Tongue (tissue), 2 donors: Measurements from ENCODE around the gene CHID1. TPM values are rescaled to one million over a fixed set of nuclear protein-coding genes. Genes with fewer than 3 reads are reported as not detected.

Source experiments
- DNase-seq: peaks from one replicate; pipeline ENCODE4 v3.0.0-alpha.2; 2015
- total RNA-seq: library from RNA; depleted of rRNA; stranded (reverse); fragments of >200 nt; gene quantifications from one replicate; pipeline ENCODE4 v1.2.3, GENCODE V29; 2014

Gene CHID1
- total RNA-seq, 1 donor from 2014 or later, result 46.4 TPM

DNA sequence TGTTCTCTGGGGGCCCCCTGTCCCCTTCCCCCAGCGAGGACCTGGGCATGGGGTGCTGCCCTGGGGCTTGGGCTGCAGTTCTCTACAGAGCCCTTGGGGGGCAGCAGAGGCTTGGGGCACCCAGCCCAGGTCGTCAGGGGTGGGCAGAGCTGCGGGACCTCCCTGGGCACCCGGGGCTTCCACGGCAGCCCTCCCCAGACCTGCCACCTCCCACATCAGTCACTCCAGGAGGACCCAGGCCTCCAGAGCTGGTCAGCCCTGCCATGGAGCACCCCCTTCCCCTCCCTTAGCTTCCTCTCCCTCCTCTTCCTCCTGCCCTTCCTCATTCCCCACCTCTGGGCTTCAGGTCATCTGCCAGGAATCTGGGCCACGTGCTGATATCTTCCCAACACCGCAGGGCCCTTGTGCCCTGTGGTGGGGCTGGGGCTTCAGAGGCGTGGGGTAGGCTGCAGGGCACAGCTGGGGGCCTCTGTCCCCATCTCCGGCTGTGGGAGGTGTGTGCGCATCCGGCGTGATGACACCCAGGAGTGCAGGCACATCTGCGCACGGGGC, 62.2 kb downstream of the CHID1 start:
- DNase-seq, result no peak

DNA sequence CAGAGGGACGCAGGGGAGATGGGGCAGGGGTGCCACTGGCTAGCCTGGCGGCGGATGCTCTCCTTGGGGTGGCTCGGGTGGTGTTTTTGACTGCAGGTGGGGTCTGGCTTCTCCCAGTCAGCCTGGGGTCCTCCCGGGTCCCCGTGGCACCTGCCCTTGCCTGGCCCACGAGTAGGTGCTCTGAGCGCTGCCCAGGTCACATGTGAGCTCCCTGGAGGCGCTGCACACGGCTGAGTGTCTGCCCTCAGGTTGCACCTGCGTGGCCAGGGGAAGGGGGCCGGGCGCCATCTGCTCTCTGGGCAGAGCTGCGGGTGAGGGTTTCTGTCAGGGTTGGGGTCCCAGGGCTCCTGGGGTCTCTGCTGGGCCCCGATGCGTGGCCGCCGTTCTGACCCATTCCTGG, 62.7 kb downstream of the CHID1 start:
- no peak for DNase-seq

DNA sequence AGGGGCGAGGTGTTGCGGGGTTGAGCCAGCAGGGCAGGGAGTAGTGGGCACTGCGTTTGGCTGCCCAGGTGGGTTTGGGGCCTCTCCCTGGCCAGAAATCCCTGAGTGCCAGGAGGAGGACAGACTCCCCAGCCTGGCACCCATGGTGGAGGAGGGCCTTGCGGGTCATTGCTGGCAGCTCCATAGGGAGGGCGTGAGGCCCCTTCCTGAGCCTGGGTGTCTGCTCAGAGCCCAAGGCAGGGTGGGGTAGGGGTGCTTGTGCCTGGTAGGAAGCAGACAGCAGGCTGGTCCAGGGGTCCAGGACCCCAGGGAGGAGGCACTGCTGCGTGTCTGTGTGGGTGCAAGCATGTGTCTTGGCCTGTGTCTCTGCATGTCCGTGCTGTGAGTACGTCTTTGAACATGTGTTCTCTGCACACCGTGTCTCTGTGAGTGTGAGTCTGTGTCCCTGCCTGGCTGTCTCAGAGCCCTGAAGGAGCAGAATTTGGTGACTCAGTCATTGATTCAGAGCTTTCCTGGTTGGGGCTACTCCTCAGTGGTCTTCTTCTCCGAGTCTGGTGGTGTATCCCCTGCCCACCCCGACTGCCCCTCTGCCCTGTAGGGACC, 64.0 kb downstream of the CHID1 start:
- no peak for DNase-seq

DNA sequence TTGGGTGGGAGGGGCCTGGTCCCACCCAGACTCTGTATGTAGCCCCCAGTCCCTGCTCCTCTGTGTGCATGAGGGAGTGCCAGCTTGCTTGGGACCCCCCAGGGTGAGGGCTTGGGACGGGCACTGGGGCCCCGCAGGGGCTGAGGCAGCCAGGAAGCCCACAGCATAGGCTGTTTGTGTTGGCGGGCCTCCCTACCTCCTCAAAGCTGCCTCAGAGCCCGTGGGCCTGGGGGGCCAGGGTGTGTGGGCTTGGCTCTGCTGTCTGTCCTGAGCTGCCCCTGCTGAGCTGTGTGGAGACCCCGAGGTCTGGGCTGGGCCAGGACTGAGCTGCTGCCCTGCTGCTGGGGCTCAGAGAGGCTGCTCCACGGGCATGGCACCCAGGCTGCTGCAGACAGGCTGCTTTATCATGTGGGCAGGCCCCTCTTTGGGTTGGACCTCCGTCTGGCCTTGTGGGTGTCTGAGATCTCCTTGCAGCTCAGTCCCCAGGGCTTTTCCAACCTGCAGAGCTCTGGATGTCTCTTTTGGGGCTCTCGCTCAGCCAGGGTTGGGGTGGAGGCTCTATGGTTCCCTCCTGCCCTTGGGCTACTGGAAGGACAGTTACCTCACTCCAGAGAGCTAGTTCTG, 64.6 kb downstream of the CHID1 start:
- DNase-seq, result peak; percentile 60

DNA sequence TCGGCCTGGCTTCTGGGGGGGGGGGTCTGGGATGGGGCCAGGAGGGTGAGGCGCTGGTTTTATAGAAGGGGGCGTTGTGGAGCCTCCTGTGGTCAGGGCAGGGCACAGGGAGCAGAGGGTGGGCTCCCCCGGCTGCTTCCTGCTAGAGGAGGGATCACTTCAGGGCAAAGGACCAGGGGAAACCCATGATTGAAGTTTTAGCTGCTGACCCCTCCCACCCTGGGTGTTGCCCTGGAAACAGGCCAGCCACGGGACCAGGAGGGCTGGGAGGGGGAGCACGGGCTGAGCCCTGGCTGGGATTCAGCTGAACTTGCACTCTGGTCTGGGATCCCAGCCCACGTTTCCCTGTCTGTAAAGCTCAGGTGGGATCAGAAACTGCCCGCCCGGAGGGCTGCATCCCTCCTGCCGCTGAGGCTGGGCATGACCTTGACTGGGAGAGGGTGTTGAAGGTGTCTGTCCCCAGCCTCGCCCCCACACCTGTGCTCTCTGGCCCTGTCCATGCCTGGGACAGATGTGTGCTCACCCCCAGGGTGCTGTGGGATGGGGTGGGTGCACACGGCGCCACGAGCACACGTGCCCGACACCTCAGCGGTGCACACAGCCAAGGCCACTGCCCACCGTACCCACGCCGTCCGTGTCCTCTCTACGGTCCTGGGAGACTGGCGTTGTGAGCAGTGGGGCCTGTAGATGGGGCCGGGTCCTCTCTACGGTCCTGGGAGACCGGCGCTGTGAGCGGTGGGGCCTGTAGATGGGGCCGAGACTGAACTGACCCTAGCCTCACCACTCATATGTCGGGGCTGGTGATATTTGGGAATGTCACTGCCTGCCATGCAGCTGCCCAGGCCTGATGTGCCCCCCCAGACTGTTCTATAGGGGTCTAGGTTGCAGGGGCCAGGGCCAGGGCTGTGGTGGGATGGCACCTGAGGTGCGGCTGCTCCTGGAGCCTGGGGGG, 65.6 kb downstream of the CHID1 start:
- peak; percentile 95 for DNase-seq

DNA sequence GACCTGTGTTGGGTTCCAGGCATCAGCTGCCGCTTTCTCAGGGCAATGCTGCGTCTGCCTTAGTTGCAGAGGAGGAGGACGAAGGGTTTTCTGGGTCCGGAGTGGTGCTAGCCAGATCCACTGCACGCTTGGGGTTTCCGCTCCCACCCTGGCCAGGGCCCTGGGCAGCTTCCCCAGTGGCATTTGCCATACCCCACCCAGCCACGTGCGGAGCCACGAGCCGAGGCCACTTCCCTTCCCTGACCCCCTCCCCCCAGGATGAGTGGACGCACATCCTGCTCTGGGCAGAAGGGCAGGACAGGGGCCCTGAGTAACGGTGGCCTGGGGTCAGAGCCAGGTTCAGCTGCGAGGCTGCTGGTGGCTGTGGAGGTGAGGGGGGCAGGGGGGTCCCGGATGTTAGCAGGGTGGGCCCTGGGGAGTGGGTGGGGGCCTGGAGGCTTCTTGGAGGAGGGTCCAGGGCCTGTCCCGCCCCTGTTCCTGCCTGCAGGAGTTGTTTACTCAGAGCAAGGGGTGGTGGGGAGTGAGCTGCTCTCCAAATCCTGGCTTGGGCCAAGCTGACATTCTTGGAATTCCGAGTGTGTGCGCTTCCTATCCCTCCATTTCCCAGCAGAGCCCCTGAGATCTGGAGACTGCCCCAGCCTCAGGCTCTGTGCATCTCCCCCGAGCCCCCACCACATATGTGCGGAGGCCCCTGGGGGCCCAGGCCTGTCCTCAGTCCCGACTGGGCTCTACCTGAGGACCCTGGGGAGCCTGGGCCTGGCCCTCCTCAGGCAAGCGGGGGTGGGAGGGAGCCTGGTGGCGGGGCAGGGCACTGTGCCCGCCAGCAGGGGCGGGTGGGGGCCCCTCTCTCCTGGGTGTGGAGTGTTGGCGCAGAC, 66.6 kb downstream of the CHID1 start:
- DNase-seq, result peak; percentile 92

DNA sequence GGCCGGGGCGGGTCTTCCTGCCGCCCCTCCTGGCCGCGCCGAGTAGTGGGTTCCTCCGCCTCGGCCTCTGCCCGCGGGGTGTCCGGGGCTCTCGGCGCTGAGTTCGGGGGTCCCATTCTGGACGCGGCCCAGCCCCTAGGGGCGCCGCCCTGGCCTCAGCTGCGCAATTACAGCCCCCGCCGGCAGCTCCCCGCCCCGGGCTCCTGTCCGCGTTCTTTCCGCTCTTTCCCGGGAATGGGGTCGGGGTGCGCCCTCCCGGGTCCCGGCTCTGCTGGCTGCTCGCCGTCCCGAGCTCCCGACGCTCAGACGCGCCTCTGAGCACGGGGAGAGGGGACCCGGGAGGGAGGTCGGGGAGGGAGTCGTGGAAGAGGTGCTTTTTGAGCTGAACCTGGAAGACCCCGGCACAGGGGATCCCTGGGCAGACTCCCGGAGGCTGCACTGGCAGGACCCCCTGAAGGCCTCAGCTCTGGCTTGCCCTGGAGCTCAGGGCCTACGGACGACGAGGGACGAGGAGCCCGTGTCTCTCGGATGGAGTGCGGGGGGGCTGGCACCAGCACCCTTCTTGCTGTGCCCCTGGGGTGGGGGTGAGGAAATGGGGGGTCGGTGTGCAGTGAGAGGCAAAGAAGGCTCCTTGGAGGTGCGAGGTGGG, 67.4 kb downstream of the CHID1 start:
- no peak for DNase-seq

DNA sequence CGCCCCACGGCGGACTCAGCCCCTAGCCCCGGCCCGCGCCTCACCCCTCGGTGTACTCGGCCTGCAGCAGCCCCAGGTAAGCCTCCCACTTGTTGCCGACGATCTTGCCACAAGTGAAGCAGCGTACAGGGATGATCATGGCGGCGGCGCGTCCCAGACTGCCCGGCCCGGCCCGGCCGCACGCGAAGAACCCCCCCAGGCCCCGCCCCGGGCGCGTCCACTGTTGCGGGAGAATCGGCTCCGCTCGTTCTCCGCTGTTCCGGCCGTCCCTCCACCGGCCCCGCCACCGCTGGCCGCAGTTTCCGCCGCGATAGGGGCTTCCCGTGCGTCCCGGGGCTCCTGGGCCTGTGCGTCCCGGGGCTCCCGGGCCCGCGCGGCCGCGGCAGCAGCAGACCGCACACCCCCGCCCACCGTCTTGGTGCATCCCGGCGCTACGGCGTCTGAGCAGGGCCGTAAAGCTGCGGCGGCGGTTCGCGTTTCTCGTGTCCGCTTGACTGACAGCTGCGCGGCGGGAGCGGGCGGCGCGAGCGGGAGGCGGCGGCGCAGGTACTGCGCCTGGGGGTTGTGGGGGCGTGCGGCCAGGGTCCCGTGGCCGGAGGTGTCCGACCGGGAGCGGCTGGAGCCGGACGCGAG, 68.1 kb downstream of the CHID1 start, which contains the start of the genes POLR2L and TSPAN4:
TSS of gene POLR2L (minus strand) at position 160 of the 633 bp plus-strand sequence. CDS start at position 139, 21 bp downstream.
TSS of gene TSPAN4 (plus strand) at position 483 of the 633 bp plus-strand sequence. CDS start 7,453 bp downstream, outside the sequence.
- peak; percentile 94 for DNase-seq

DNA sequence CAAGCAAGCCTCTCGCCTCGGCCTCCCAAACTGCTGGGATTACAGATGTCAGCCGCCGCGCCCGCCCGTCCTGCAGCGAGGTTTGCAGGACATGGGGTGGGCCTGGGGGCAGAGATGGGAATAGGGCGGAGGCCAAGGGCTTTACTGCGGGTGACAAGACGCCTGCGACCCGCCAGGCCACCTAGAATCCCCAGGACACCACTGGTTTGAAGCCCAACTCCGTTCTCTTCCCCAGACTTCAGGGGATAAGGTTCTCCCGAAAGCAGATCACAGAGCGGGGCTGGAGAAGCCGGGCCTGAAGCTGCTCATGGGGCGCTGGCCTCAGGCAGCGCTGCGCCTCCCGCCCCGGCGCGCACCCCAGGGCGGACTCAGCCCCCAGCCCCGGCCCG, 68.6 kb downstream of the CHID1 start:
- no peak for DNase-seq

DNA sequence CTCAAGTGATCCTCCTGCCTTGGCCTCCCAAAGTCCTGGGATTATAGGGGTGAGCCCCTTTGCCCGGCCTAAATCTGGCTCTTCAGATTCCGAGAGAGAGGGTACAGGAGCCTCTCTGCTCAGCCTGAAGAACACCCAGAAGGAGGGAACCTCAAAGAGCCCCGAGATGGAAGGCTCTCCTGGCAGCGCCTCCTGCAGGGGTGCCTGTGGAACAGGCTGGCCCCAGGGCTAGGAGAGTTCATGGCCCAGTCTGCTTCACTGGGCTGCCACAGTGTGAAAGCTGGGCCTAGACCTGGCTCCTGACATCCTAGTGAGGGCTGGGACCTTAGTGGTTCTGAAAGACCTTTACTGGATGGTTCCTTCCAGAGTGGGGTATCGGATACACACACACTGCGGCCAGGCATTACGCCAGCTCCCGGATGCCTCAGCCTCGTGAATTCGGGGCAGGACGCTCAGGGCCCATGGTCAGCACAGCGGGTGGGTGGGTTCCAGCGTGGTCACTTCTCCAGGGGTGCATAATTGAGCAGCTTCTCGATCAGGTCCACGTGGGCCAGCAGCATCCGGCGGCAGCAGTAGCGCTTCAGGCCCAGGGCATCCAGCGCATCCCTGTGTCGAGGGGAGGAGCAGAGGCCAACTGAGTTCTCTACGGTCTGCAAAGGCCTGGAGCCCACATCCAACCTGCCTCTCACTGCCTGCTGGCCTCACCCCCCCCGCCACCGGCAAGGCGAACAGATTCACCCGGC, 70.6 kb downstream of the CHID1 start:
- no peak for DNase-seq

DNA sequence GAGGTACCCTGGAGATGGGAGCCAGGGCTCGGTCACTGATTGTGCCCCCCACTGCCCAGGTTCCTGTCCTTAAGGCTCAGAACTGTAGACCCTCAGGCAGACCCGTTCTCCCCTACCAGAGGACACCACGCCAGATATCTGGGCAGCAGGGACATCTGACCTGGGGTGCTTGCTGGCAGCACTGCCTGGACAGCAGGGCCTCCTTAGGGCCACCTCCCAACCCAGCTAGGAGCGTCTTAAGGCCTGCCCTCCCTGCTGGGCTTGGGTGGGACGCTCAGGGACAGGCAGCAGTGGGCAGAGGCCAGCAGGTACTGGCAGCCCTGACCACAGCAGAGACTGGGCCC, 71.4 kb downstream of the CHID1 start:
- DNase-seq, result no peak

DNA sequence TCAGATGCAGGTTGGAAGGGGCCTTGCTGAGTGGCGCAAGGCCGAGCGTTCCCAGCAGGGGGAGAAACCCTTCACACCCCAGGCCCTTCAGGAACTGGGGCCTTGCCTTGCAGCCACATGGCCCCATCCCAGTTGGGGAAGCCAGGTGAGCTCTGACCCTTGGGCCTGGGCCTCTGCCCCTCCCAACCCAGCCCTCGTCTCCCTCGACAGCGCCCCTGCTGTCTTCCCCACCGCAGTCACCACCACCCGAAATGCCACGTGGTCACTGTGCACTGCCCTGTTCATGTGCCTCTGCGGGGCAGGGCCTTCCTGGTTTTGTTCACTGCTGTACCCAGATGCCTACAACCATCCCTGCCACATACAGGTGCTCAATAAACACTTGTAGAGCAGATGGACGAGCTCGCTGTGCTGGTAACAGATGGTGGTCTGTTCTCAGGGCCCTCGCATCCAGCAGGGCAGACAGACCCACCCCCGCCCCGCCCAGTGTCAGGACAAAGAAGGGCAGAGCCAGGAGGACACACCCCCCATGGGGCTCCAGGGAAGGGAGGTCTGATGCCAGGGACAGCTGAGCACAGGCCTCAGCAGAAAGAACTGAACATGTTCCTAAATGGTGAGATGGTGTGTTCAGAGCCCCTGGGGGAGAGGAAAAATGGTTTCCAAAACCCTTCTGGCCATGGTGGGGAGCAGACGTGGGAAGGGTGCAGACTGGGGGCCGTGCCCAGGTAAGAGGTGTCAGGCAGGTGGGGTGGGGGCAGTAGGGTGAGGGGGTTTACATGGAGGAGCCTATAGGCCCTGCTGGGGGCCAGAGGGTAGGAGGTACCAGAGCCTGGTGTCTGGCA, 72.0 kb downstream of the CHID1 start:
- DNase-seq, result peak; percentile 71

DNA sequence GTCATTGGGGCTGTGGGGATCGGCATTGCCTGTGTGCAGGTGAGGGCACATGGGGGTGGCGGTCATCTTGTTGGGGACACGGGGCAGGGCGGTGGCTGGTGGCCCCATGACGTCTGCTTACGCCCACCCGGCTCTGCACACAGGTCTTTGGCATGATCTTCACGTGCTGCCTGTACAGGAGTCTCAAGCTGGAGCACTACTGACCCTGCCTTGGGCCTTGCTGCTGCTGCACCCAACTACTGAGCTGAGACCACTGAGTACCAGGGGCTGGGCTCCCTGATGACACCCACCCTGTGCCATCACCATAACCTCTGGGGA, 72.7 kb downstream of the CHID1 start:
- DNase-seq, result no peak

DNA sequence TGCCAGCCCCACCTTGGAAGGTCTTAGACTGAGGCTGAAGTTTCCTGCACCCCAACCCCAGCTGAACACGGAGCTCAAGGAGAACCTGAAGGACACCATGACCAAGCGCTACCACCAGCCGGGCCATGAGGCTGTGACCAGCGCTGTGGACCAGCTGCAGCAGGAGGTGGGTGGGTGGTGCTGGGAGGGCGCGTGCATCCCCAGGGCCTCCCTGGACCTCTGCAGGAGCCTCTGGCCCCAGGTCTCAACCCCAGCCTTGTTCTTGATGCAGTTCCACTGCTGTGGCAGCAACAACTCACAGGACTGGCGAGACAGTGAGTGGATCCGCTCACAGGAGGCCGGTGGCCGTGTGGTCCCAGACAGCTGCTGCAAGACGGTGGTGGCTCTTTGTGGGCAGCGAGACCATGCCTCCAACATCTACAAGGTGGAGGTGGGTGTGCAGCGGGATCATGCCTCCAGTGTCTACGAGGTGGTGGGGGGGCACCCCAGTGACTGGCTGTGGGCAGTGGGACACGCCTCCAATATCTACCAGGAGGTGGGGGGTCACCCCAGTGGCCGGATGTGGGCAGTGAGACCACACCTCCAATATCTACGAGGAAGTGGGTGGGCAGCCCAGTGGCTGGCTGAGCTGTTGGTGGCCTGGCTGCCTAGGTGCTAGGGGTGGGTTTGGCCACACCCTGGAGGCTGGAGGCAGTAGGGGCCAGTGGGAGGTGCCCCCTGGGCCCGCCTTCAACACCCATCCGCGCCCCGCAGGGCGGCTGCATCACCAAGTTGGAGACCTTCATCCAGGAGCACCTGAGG, 73.2 kb downstream of the CHID1 start:
- no peak for DNase-seq

DNA sequence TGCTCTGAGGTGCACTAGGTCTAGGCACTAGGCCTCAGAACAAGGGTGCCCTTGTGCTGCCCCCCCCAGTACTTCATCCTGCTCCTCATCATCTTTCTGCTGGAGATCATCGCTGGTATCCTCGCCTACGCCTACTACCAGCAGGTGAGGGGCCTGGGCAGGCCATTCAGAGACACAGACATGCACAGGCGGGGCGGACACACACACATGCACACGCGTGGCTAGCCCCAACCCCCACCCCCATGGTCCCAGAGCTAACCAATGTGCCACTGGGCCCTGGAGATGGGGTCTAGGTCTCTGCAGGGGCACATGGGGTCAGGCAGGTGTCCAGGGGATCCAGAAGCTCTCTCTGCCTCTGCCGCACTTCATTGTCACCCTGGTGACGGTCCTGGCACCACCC, 73.9 kb downstream of the CHID1 start:
- no peak for DNase-seq

DNA sequence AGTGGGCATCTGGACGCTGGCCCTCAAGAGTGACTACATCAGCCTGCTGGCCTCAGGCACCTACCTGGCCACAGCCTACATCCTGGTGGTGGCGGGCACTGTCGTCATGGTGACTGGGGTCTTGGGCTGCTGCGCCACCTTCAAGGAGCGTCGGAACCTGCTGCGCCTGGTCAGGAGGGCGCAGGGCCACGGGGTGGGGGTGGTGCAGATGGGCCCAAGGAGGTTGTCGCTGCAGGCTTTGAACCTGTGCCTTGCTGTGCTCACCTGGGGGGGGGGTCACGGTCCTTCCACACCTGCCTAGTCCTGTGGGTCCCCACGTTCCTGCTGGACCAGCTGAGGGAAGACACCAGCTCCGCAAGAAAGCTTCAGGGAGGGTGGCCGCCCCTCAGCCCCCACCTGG, 74.3 kb downstream of the CHID1 start:
- DNase-seq, result no peak

DNA sequence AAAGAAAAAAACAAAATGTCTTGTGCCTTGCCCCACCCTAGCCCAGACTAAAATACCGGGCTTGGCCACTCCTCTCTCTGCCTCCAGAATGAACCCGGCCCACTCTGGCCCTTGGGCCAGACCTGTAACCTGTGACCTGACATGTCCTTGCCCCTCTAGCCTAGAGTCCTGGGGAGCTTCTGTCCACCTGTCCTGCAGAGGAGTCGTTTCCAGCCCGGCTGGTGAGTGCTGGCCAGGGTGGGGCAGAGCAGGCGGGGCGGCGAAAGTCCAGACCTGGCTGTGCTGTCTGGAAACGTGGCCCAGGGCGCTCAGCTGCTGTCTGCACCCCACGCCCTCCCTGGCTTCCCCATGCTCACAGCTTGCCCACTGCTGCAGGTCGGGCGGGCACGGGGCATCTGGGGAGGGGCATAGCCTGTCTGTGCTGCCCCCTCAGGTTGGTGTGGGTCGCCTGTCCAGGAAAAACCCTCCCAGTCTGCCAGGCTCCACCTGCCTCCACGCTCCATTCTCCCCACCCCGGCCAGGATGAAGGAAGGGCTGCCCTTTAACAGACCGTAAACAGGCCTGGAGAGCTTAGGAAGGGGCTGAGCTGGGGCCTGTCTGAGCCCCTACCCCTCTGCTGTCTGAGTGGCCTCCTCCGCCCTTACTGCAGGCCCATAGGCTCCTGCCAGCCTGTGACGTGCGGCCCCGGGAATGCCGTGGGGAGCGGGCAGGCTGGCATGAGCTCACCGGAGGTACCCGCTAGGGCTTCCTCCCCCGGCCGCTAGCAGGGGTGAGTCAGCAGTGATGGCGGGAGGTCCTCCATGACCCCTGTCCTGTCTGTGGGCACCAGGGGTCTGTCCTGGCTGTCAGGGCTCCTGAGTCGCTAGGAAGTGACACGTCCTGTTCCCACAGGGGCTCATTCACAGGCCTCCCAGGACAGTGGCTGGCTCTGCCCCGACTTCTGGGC, 76.0 kb downstream of the CHID1 start:
- DNase-seq, result peak; percentile 57
